ENCODE results near the gene KRTAP9-6. TPM values are rescaled to one million over a fixed set of nuclear protein-coding genes. Genes with fewer than 3 reads are reported as not detected.

Gene KRTAP9-6
- total and polyA plus RNA-seq, 9 of the 15 experiments (the other 6 are each of a cell fraction or from before 2014, with no cell fraction given): not detected

GRCh38 chr17:41278176-41278955 is 13.2 kb downstream of the KRTAP9-6 start (continued):
- TF ChIP-seq, protein P1, sequence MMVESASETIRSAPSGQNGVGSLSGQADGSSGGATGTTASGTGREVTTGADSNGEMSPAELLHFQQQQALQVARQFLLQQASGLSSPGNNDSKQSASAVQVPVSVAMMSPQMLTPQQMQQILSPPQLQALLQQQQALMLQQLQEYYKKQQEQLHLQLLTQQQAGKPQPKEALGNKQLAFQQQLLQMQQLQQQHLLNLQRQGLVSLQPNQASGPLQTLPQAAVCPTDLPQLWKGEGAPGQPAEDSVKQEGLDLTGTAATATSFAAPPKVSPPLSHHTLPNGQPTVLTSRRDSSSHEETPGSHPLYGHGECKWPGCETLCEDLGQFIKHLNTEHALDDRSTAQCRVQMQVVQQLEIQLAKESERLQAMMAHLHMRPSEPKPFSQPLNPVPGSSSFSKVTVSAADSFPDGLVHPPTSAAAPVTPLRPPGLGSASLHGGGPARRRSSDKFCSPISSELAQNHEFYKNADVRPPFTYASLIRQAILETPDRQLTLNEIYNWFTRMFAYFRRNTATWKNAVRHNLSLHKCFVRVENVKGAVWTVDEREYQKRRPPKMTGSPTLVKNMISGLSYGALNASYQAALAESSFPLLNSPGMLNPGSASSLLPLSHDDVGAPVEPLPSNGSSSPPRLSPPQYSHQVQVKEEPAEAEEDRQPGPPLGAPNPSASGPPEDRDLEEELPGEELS (CRISPR knock-in tag; IDR thresholded peaks at IDR 0.05; ENCODE audit: borderline replicate concordance): no peak
- TF ChIP-seq NCOA6 (IDR thresholded peaks at IDR 0.05): no peak
- no peak for TF ChIP-seq FOXP1 (CRISPR knock-in tag; IDR thresholded peaks at IDR 0.05)
- no peak for TF ChIP-seq ZNF239 (CRISPR knock-in tag; IDR thresholded peaks at IDR 0.05)

DNA sequence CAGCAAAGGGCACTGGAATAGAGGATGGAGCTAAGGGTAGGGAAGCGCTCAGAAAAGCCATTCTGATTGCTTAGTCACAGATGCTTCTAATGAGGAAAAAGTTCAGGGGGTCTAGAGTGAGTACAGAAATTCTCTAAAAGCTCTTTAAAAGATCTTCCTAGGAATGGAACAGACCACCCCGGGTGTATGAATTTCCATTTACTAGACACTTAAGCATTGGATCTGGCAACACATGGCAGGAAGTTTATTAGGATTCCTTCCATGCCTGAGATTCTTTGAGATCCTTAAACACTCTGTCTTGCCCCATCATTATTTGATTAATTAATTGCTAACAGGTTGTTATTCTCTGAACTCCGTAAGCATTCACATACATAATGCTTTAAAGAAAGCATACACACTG is 18.9 kb downstream of the KRTAP9-6 start:
- DNase-seq (ENCODE audit: extremely low read depth in 1 of 4, low spot score in 3 of 4) (peak in 3 of 4 experiments; percentile 0), FAIRE-seq (no peak), ATAC-seq (no peak)
- Histone ChIP-seq H3K36me3 (ENCODE audit: control insufficient read depth, insufficient read depth, low read length) (no peaks in the 10 kb centered on the region), H4K20me1 (replicated peaks; ENCODE audit: control insufficient read depth, insufficient read depth, low read length) (no peaks in the 10 kb centered on the region), H3K79me2 (ENCODE audit: control insufficient read depth, insufficient read depth, low read length) (no peaks in the 10 kb centered on the region), H2AFZ (ENCODE audit: low read depth, low read length) (no peak overlapping the region), H3K4me3 (no peak overlapping the region), H3K27me3 (ENCODE audit: control insufficient read depth in 2 of 2, insufficient read depth in 2 of 2, low read length in 2 of 2) (peaks cover 0 to 4% of the 10 kb centered on the region in 2 experiments; a peak in 1 of 5 replicates), H3K9ac (ENCODE audit: insufficient read depth in 1 of 2, low read depth in 2 of 2, low read length in 2 of 2) (no peak overlapping the region), H3K9me1 (ENCODE audit: control insufficient read depth, insufficient read depth, low read length) (no peaks in the 10 kb centered on the region), H3K9me3 (replicated peaks; ENCODE audit: control insufficient read depth, insufficient read depth, low read depth, low read length) (no peaks in the 10 kb centered on the region), H3K4me1 (replicated peaks in 1 of 2; ENCODE audit: control insufficient read depth in 2 of 2, insufficient read depth in 2 of 2, low read length in 2 of 2) (no peaks in the 10 kb centered on the region), H3K4me2 (ENCODE audit: insufficient read depth, low read length) (no peak overlapping the region), H3K27ac (ENCODE audit: extremely low read depth, low read depth, low read length) (no peak overlapping the region)
- 0% methylated on average over 3 of the region's 3 CpGs for WGBS (ENCODE audit: insufficient coverage, low coverage, missing lambda C conversion rate)
- no TSS peak for BruUV-seq (replicated peaks)
- TF ChIP-seq, protein P2, sequence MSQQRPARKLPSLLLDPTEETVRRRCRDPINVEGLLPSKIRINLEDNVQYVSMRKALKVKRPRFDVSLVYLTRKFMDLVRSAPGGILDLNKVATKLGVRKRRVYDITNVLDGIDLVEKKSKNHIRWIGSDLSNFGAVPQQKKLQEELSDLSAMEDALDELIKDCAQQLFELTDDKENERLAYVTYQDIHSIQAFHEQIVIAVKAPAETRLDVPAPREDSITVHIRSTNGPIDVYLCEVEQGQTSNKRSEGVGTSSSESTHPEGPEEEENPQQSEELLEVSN (IDR thresholded peaks at IDR 0.05; ENCODE audit: borderline replicate concordance in 1 of 2, extremely low read depth in 1 of 2, insufficient read depth in 1 of 2, insufficient read length in 1 of 2, low read depth in 1 of 2, low read length in 1 of 2, poor library complexity in 1 of 2, severe bottlenecking in 1 of 2): no peak
- in situ Hi-C loops (cut with MboI): no loop called here
- CTCF ChIA-PET (ENCODE audit: low intra/inter-chr PET ratio): interaction anchor here (1.3 kb wide), 1 partner anchor 374 kb away, joined by 3 read pairs; no protein-coding TSS in a partner anchor
- intact Hi-C loops (cut with micrococcal nuclease): no loop called here
- POLR2A ChIA-PET: no interaction called here
